PC-9 (cell line): ENCODE results near the gene C10orf53. TPM values are rescaled to one million over a fixed set of nuclear protein-coding genes. Genes with fewer than 3 reads are reported as not detected.

Experiments
- BruUV-seq: library from RNA; stranded (reverse); fragments of 400-500 nt; replicated peaks from 2 replicates; lab custom pipeline; 2021; lab: Mats Ljungman, UMichigan
- CTCF ChIA-PET: fragments of 300-600 bp; sonication (Branson Sonifier 250); formaldehyde crosslinking; loops from one replicate; lab custom pipeline; 2022; ENCODE audit warnings: antibody characterized with exemption; lab: Charles Lee
- POLR2A ChIA-PET: fragments of 300-600 bp; sonication (Branson Sonifier 250); formaldehyde crosslinking; loops from one replicate; lab custom pipeline; 2022; ENCODE audit warnings: antibody characterized with exemption; ENCODE audit not compliant: unreplicated experiment; lab: Charles Lee
- DNase-seq, 2 experiments: peaks; one replicate each; pipeline versions ENCODE4 v3.0.0 to v3.0.0-alpha.2; 2015 to 2022; ENCODE audit warnings: mixed read lengths in 1 of 2
- H2AFZ ChIP-seq: fragments of 200-600 bp; sonication (generic); 2 replicates; pipeline ENCODE4 v1.8.1; 2017; ENCODE audit warnings: antibody characterized with exemption
- H3F3A ChIP-seq: fragments of 200-600 bp; sonication (generic); 2 replicates; pipeline ENCODE4 v1.8.1; 2017; ENCODE audit warnings: antibody characterized with exemption, mild to moderate bottlenecking, low read depth; ENCODE audit not compliant: insufficient read depth
- H3K27ac ChIP-seq: fragments of 200-600 bp; sonication (generic); 2 replicates; pipeline ENCODE4 v1.6.1; 2016; ENCODE audit warnings: mixed run types
- H3K27me3 ChIP-seq: fragments of 200-600 bp; sonication (generic); 2 replicates; pipeline ENCODE4 v1.6.1; 2016; ENCODE audit warnings: low read depth, mixed run types; ENCODE audit not compliant: insufficient read depth
- H3K36me3 ChIP-seq: fragments of 200-600 bp; sonication (generic); 2 replicates; pipeline ENCODE4 v1.6.1; 2016; ENCODE audit warnings: low read depth, mixed run types
- H3K4me1 ChIP-seq: fragments of 200-600 bp; sonication (generic); replicated peaks from 2 replicates; pipeline ENCODE4 v1.6.1; 2016; ENCODE audit warnings: mixed run types; ENCODE audit not compliant: insufficient read depth
- H3K4me2 ChIP-seq: fragments of 200-600 bp; sonication (generic); 2 replicates; pipeline ENCODE4 v1.6.1; 2017; ENCODE audit warnings: mixed run types
- H3K4me3 ChIP-seq: fragments of 200-600 bp; sonication (generic); 2 replicates; pipeline ENCODE4 v1.6.1; 2016; ENCODE audit warnings: mixed run types
- H3K79me2 ChIP-seq: fragments of 200-600 bp; sonication (generic); 2 replicates; pipeline ENCODE4 v1.6.1; 2017; ENCODE audit warnings: low read depth, mixed run types
- H3K9me2 ChIP-seq: fragments of 200-600 bp; sonication (generic); 2 replicates; pipeline ENCODE4 v1.8.1; 2017; ENCODE audit warnings: mild to moderate bottlenecking; ENCODE audit not compliant: insufficient read depth
- H3K9me3 ChIP-seq: fragments of 200-600 bp; sonication (generic); 2 replicates; pipeline ENCODE4 v1.8.1; 2016; ENCODE audit warnings: low read depth; ENCODE audit not compliant: insufficient read depth
- H4K20me1 ChIP-seq: fragments of 200-600 bp; sonication (generic); 2 replicates; pipeline ENCODE4 v1.8.1; 2017; ENCODE audit not compliant: insufficient read depth
- EZH2 ChIP-seq: fragments of 200-600 bp; sonication (generic); IDR thresholded peaks from 2 replicates; pipeline ENCODE4 v1.8.0; 2017; ENCODE audit warnings: antibody characterized with exemption, low read depth
- intact Hi-C: fragments of 100-400 bp; cut with micrococcal nuclease; formaldehyde crosslinking; loops from one replicate; pipeline ENCODE4 v1.10.0; 2022; ENCODE audit not compliant: unreplicated experiment
- total RNA-seq: library from RNA; stranded (reverse); gene quantifications from 2 replicates; pipeline ENCODE4 v1.2.3, GENCODE V29; 2021
- TF ChIP-seq, protein P1 (sequence below): fragments of 200-600 bp; sonication (generic); conservative IDR thresholded peaks from 2 replicates; pipeline ENCODE4 v1.6.1; 2017; ENCODE audit warnings: mixed run types, antibody characterized with exemption, mild to moderate bottlenecking, moderate library complexity

Gene C10orf53
- total RNA-seq, 1 experiment from 2014 or later: not detected

DNA sequence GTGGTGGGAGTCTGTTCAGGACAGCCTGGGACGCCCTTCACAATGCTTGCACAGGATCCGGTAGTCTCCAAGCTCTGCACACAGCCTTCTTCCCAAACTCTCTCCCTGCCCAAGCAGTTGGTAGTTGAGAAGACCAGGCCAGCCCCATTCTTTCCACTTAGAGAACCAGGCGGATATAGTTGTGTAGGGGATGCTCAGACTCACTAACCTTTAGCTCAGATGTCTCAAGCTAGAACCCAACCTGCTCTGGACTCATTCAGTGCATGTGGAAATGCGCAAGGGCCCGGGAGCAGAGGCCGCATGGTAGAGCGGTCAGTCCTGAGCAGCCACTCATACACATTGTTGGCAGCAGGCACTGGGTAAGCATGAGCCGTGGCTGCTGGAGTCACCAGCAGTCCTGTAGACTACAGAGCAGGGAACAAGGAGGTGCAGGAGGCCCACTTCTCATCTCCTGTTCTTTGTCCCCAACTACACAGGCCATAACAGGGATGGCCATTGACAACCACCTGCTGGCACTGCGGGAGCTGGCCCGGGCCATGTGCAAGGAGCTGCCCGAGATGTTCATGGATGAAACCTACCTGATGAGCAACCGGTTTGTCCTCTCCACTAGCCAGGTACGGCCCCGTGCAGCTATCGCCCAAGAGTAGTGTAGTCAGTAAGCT is 17.2 kb upstream of the C10orf53 start:
- Histone ChIP-seq H3K4me2 (no peak overlapping the region), H3F3A (no peaks in the 10 kb centered on the region), H3K27ac (no peak overlapping the region), H3K36me3 (no peaks in the 10 kb centered on the region), H3K79me2 (no peaks in the 10 kb centered on the region), H3K4me1 (no peaks in the 10 kb centered on the region), H2AFZ (no peak overlapping the region), H4K20me1 (no peaks in the 10 kb centered on the region), H3K27me3 (peaks cover 34% of the 10 kb centered on the region), H3K9me2 (no peaks in the 10 kb centered on the region), H3K4me3 (no peak overlapping the region), H3K9me3 (0 out of 2 replicates have a peak, but pooled peaks cover 3% of the 10 kb centered on the region)
- CTCF ChIA-PET: no interaction called here
- TF ChIP-seq EZH2: no peak
- POLR2A ChIA-PET: no interaction called here
- no peak for DNase-seq
- BruUV-seq: no TSS peak
- intact Hi-C loops: no loop called here

DNA sequence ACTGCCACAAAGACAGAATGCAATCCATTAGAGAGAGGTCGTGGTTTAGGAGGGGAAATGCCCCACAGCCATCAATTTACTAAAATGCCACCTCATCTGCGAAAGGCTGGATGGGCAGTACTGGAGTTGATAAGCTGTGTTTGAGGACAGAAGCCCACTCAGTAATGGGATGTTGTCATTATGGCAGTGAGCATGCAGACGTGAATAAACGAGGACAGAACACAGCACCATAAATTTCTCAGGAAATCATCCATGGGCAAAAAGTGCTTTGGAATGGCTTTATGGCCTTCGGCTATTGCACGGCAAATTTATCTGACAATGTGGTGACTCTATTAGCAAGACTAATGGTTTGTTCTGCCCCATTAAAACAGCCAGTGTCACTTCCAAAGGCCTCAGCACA is 15.9 kb upstream of the C10orf53 start:
- POLR2A ChIA-PET: interaction anchor here (0.7 kb wide), 1 partner anchor 69 kb away, joined by 4 read pairs; no protein-coding TSS in a partner anchor
- Histone ChIP-seq H3K36me3 (no peaks in the 10 kb centered on the region), H3K27ac (no peak overlapping the region), H2AFZ (no peak overlapping the region), H3K4me2 (no peak overlapping the region), H3K79me2 (no peaks in the 10 kb centered on the region), H3K4me1 (no peaks in the 10 kb centered on the region), H3K27me3 (peaks cover 41% of the 10 kb centered on the region), H3K9me3 (0 out of 2 replicates have a peak, but pooled peaks cover 1% of the 10 kb centered on the region), H4K20me1 (no peaks in the 10 kb centered on the region), H3K9me2 (no peaks in the 10 kb centered on the region), H3K4me3 (no peak overlapping the region), H3F3A (no peaks in the 10 kb centered on the region)
- intact Hi-C loops: no loop called here
- no TSS peak for BruUV-seq
- TF ChIP-seq EZH2: no peak
- TF ChIP-seq, protein P1, sequence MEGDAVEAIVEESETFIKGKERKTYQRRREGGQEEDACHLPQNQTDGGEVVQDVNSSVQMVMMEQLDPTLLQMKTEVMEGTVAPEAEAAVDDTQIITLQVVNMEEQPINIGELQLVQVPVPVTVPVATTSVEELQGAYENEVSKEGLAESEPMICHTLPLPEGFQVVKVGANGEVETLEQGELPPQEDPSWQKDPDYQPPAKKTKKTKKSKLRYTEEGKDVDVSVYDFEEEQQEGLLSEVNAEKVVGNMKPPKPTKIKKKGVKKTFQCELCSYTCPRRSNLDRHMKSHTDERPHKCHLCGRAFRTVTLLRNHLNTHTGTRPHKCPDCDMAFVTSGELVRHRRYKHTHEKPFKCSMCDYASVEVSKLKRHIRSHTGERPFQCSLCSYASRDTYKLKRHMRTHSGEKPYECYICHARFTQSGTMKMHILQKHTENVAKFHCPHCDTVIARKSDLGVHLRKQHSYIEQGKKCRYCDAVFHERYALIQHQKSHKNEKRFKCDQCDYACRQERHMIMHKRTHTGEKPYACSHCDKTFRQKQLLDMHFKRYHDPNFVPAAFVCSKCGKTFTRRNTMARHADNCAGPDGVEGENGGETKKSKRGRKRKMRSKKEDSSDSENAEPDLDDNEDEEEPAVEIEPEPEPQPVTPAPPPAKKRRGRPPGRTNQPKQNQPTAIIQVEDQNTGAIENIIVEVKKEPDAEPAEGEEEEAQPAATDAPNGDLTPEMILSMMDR: no peak
- CTCF ChIA-PET: no interaction called here
- DNase-seq: peak in 1 of 2 experiments; percentile 19

DNA sequence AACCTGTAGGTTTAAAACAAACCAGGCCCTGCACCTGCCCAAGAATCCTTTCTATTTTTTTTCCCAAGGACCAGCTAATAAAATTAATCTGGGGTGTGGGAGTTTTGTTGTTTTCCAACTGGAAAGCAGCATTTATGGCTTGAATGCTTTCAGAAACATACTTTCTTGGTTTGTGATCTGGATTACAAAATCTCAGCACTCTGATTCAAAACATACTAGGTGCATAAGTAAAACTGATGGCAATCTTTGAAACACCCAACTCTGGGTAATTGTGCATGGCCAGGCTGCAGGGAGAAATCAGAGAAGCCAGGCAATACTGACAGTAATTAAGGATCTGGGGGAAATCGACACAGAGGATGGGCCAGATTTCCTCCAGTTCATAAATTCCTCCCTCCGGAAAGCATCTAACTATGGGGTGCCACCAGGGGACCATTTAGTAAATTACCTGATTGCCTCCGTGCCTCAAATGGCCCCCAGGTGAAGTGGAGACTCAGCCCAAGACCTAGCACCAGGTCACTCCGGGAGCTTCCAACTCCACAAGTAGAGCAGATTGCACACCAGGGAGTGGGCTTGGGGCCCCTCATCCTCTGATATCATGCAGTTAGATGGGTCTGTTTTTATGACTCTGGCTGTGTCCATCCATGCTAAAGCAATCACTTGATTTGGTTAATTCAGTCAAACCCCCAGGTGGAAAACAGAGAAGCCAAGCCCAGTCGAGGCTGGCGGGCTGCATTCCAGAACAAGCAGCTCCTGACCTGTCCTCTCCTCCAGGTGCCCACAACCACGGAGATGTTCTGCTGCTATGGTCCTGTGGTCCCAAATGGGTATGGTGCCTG is 15.2 kb upstream of the C10orf53 start:
- no peak overlapping the region for H3K4me2 ChIP-seq
- peaks cover 47% of the 10 kb centered on the region for H3K27me3 ChIP-seq
- no peaks in the 10 kb centered on the region for H4K20me1 ChIP-seq
- no peaks in the 10 kb centered on the region for H3K9me3 ChIP-seq
- TF ChIP-seq, protein P1: no peak
- no peak for TF ChIP-seq EZH2
- no peaks in the 10 kb centered on the region for H3K9me2 ChIP-seq
- H3F3A ChIP-seq: no peaks in the 10 kb centered on the region
- intact Hi-C loops: no loop called here
- no peak overlapping the region for H3K27ac ChIP-seq
- no peak overlapping the region for H2AFZ ChIP-seq
- DNase-seq: peak in 1 of 2 experiments; percentile 1
- BruUV-seq: no TSS peak
- ChIA-PET POLR2A (interaction anchor here (0.7 kb wide), 1 partner anchor 69 kb away, joined by 4 read pairs; no protein-coding TSS in a partner anchor), CTCF (no interaction called here)
- no peaks in the 10 kb centered on the region for H3K79me2 ChIP-seq
- H3K36me3 ChIP-seq: no peaks in the 10 kb centered on the region
- no peak overlapping the region for H3K4me3 ChIP-seq
- no peaks in the 10 kb centered on the region for H3K4me1 ChIP-seq
